ENCODE results near the gene IFNLR1. TPM values are rescaled to one million over a fixed set of nuclear protein-coding genes. Genes with fewer than 3 reads are reported as not detected.

Gene IFNLR1
- total RNA-seq, 1 donor from 2014 or later: 0.47 TPM

- Mint-ChIP-seq H3K4me3 (ENCODE audit: unreplicated experiment) (no peak overlapping the region), H3K9me3 (ENCODE audit: unreplicated experiment) (peaks cover 2% of the 10 kb centered on the region), H3K27ac (ENCODE audit: unreplicated experiment) (no peak overlapping the region), H3K27me3 (ENCODE audit: unreplicated experiment) (peaks cover 2% of the 10 kb centered on the region), H3K36me3 (ENCODE audit: unreplicated experiment) (no peaks in the 10 kb centered on the region), H3K4me1 (ENCODE audit: low read depth, unreplicated experiment) (no peaks in the 10 kb centered on the region)
- DNase-seq: no peak
- no peak for TF ChIP-seq CTCF (IDR thresholded peaks at IDR 0.05; ENCODE audit: partially characterized antibody, unreplicated experiment)
These were observed 46.3 kb downstream of the IFNLR1 start for GRCh38 chr1:24140741-24141181.

- H3K4me3 Mint-ChIP-seq (ENCODE audit: unreplicated experiment): no peak overlapping the region
- no peaks in the 10 kb centered on the region for H3K4me1 Mint-ChIP-seq (ENCODE audit: low read depth, unreplicated experiment)
- H3K9me3 Mint-ChIP-seq (ENCODE audit: unreplicated experiment): peaks cover 2% of the 10 kb centered on the region
- no peak for DNase-seq
- TF ChIP-seq CTCF (IDR thresholded peaks at IDR 0.05; ENCODE audit: partially characterized antibody, unreplicated experiment): no peak
- H3K36me3 Mint-ChIP-seq (ENCODE audit: unreplicated experiment): no peaks in the 10 kb centered on the region
- H3K27me3 Mint-ChIP-seq (ENCODE audit: unreplicated experiment): peaks cover 2% of the 10 kb centered on the region
- H3K27ac Mint-ChIP-seq (ENCODE audit: unreplicated experiment): no peak overlapping the region
These were observed 47.2 kb downstream of the IFNLR1 start for GRCh38 chr1:24139841-24140425.

GRCh38 chr1:24139222-24139489 lies 47.9 kb downstream of the IFNLR1 start:
- no peak for TF ChIP-seq CTCF (IDR thresholded peaks at IDR 0.05; ENCODE audit: partially characterized antibody, unreplicated experiment)
- no peak for DNase-seq
- Mint-ChIP-seq H3K9me3 (ENCODE audit: unreplicated experiment) (peaks cover 2% of the 10 kb centered on the region), H3K4me1 (ENCODE audit: low read depth, unreplicated experiment) (no peaks in the 10 kb centered on the region), H3K36me3 (ENCODE audit: unreplicated experiment) (no peaks in the 10 kb centered on the region), H3K27me3 (ENCODE audit: unreplicated experiment) (peaks cover 2% of the 10 kb centered on the region), H3K27ac (ENCODE audit: unreplicated experiment) (no peak overlapping the region), H3K4me3 (ENCODE audit: unreplicated experiment) (no peak overlapping the region)

GRCh38 chr1:24138476-24139221 lies 48.4 kb downstream of the IFNLR1 start:
- no peak for DNase-seq
- no peaks in the 10 kb centered on the region for H3K4me1 Mint-ChIP-seq (ENCODE audit: low read depth, unreplicated experiment)
- no peak for TF ChIP-seq CTCF (IDR thresholded peaks at IDR 0.05; ENCODE audit: partially characterized antibody, unreplicated experiment)
- H3K36me3 Mint-ChIP-seq (ENCODE audit: unreplicated experiment): no peaks in the 10 kb centered on the region
- H3K4me3 Mint-ChIP-seq (ENCODE audit: unreplicated experiment): no peak overlapping the region
- H3K9me3 Mint-ChIP-seq (ENCODE audit: unreplicated experiment): peaks cover 2% of the 10 kb centered on the region
- H3K27me3 Mint-ChIP-seq (ENCODE audit: unreplicated experiment): peaks cover 2% of the 10 kb centered on the region
- H3K27ac Mint-ChIP-seq (ENCODE audit: unreplicated experiment): no peak overlapping the region

- peaks cover 2% of the 10 kb centered on the region for H3K9me3 Mint-ChIP-seq (ENCODE audit: unreplicated experiment)
- TF ChIP-seq CTCF (IDR thresholded peaks at IDR 0.05; ENCODE audit: partially characterized antibody, unreplicated experiment): no peak
- peaks cover 2% of the 10 kb centered on the region for H3K27me3 Mint-ChIP-seq (ENCODE audit: unreplicated experiment)
- no peaks in the 10 kb centered on the region for H3K4me1 Mint-ChIP-seq (ENCODE audit: low read depth, unreplicated experiment)
- no peaks in the 10 kb centered on the region for H3K36me3 Mint-ChIP-seq (ENCODE audit: unreplicated experiment)
- no peak for DNase-seq
- H3K27ac Mint-ChIP-seq (ENCODE audit: unreplicated experiment): no peak overlapping the region
- no peak overlapping the region for H3K4me3 Mint-ChIP-seq (ENCODE audit: unreplicated experiment)
These were observed 50.0 kb downstream of the IFNLR1 start for GRCh38 chr1:24136956-24137539.
